Spleen (tissue), 3 donors: ENCODE results near the gene GUCA2A.

Experiments
- POLR2A ChIP-seq, 3 donors: fragments of 450-650 bp; IDR thresholded peaks; one replicate each; pipeline ENCODE4 v1.5.1; 2017; ENCODE audit warnings: antibody characterized with exemption in 3 of 3, mild to moderate bottlenecking in 1 of 3
- POLR2AphosphoS5 ChIP-seq, 3 donors: sonication (generic); formaldehyde crosslinking; IDR thresholded peaks; one replicate each; pipeline ENCODE4 v1.5.1; 2017; ENCODE audit warnings: antibody characterized with exemption in 3 of 3

GRCh38 chr1:42117214-42117613, 47.3 kb downstream of the GUCA2A start:
- TF ChIP-seq POLR2AphosphoS5 (IDR thresholded peaks at IDR 0.05) (no peak), POLR2A (IDR thresholded peaks at IDR 0.05) (no peak)
